Endothelial cell of umbilical vein (primary cell): Measurements from ENCODE around the gene PPP1R9B. TPM values are rescaled to one million over a fixed set of nuclear protein-coding genes. Genes with fewer than 3 reads are reported as not detected.

Experiments used
- BruUV-seq: library from RNA; stranded (reverse); fragments of 400-500 nt; replicated peaks from 2 replicates; lab custom pipeline; 2021; lab: Mats Ljungman, UMichigan
- CTCF ChIA-PET: fragments of 300-600, 350-600 bp; sonication (Branson Sonifier 250); formaldehyde crosslinking; loops from one replicate; lab custom pipeline; 2021; ENCODE audit warnings: antibody characterized with exemption, inconsistent platforms; lab: Charles Lee
- POLR2A ChIA-PET: fragments of 300-600, 350-600 bp; sonication (Branson Sonifier 250); formaldehyde crosslinking; loops from one replicate; lab custom pipeline; 2021; ENCODE audit warnings: antibody characterized with exemption, inconsistent platforms; lab: Charles Lee
- DNase-seq: peaks from one replicate; pipeline ENCODE4 v3.0.0-alpha.2; 2011; ENCODE audit warnings: low read depth, low spot score
- FAIRE-seq: peaks from 2 replicates; lab custom pipeline; 2011; peaks lifted over from hg19 to GRCh38; lab: Jason Lieb, UNC
- H2AFZ ChIP-seq: 2 replicates; pipeline ENCODE4 v1.6.0; 2012; ENCODE audit warnings: low read depth, low read length, control low read depth, inconsistent platforms
- H3K27ac ChIP-seq: 2 replicates; pipeline ENCODE4 v1.5.1; 2011; ENCODE audit warnings: low read depth, mild to moderate bottlenecking, control low read depth, low read length, moderate library complexity; ENCODE audit not compliant: insufficient read depth
- H3K27me3 ChIP-seq, 2 experiments: 2 replicates each; pipeline versions ENCODE4 v1.6.0 to v1.6.1; 2011; ENCODE audit warnings: low read length in 2 of 2, mixed read lengths in 1 of 2; ENCODE audit not compliant: control insufficient read depth in 2 of 2, insufficient read depth in 2 of 2
- H3K36me3 ChIP-seq, 2 experiments: 2 replicates in 1 of 2; 3 replicates in 1 of 2; pipeline ENCODE4 v1.5.1; 2011; ENCODE audit warnings: low read length in 2 of 2, mild to moderate bottlenecking in 1 of 2, moderate library complexity in 1 of 2; ENCODE audit not compliant: control insufficient read depth in 2 of 2, insufficient read depth in 2 of 2; ENCODE audit errors: extremely low read depth in 1 of 2
- H3K4me1 ChIP-seq: 3 replicates; pipeline ENCODE4 v1.5.1; 2011; ENCODE audit warnings: mild to moderate bottlenecking, low read length; ENCODE audit not compliant: control insufficient read depth, insufficient read depth; ENCODE audit errors: extremely low read depth
- H3K4me2 ChIP-seq: 2 replicates; pipeline ENCODE4 v1.6.1; 2011; ENCODE audit warnings: low read length, control low read depth, mixed read lengths; ENCODE audit not compliant: insufficient read depth
- H3K4me3 ChIP-seq, 3 experiments: fragments of 200-600 bp in 1 of 3; sonication (generic), shearing (Covaris generic) in 1 of 3; replicated peaks in 1 of 3; 2 replicates each; pipeline ENCODE4 v1.5.1; 2011 to 2016; ENCODE audit warnings: control low read depth in 3 of 3, low read length in 3 of 3, mild to moderate bottlenecking in 2 of 3, inconsistent platforms in 1 of 3, low read depth in 1 of 3, moderate library complexity in 1 of 3; ENCODE audit not compliant: insufficient read depth in 1 of 3
- H3K79me2 ChIP-seq: 2 replicates; pipeline ENCODE4 v1.6.0; 2012; ENCODE audit warnings: low read length, inconsistent platforms; ENCODE audit not compliant: control insufficient read depth, insufficient read depth
- H3K9ac ChIP-seq: replicated peaks from 2 replicates; pipeline ENCODE3; 2011; ENCODE audit warnings: low read length, control low read depth; ENCODE audit not compliant: insufficient read depth; ENCODE audit errors: extremely low read depth
- H3K9me1 ChIP-seq: replicated peaks from 3 replicates; pipeline ENCODE4 v1.6.0; 2011; ENCODE audit warnings: mild to moderate bottlenecking, low read length; ENCODE audit not compliant: control insufficient read depth, insufficient read depth; ENCODE audit errors: extremely low read depth
- H3K9me3 ChIP-seq: replicated peaks from 2 replicates; pipeline ENCODE4 v1.5.1; 2012; ENCODE audit warnings: low read length, inconsistent platforms; ENCODE audit not compliant: control insufficient read depth, insufficient read depth
- H4K20me1 ChIP-seq: replicated peaks from 2 replicates; pipeline ENCODE3; 2011; ENCODE audit warnings: mild to moderate bottlenecking, low read length; ENCODE audit not compliant: control insufficient read depth, insufficient read depth; ENCODE audit errors: extremely low read depth
- EZH2 ChIP-seq: IDR thresholded peaks from 2 replicates; pipeline ENCODE4 v1.6.1; 2012; ENCODE audit warnings: borderline replicate concordance, low read depth, mild to moderate bottlenecking, moderate library complexity, low read length, inconsistent platforms; ENCODE audit not compliant: severe bottlenecking
- FOS ChIP-seq: IDR thresholded peaks from 2 replicates; pipeline ENCODE4 v1.6.1; 2011; ENCODE audit warnings: mild to moderate bottlenecking, low read length, moderate library complexity, borderline replicate concordance; ENCODE audit not compliant: insufficient read depth
- GATA2 ChIP-seq: IDR thresholded peaks from 2 replicates; pipeline ENCODE4 v1.7.0; 2011; ENCODE audit warnings: low read depth, mild to moderate bottlenecking, moderate library complexity, mixed read lengths, low read length; ENCODE audit not compliant: insufficient read length, insufficient read depth
- JUN ChIP-seq: IDR thresholded peaks from 2 replicates; pipeline ENCODE4 v1.6.1; 2011; ENCODE audit warnings: borderline replicate concordance, low read depth; ENCODE audit not compliant: insufficient read length, insufficient read depth
- MYC ChIP-seq: IDR thresholded peaks from one replicate; pipeline ENCODE4 v1.6.1; 2011; ENCODE audit warnings: mild to moderate bottlenecking, low read depth, low read length
- POLR2A ChIP-seq: IDR thresholded peaks from 2 replicates; pipeline ENCODE4 v1.6.1; 2012; ENCODE audit warnings: low read depth, mild to moderate bottlenecking, control low read depth, low read length
- POLR2AphosphoS5 ChIP-seq: IDR thresholded peaks from 2 replicates; pipeline ENCODE4 v1.6.1; 2012; ENCODE audit warnings: low read depth, mild to moderate bottlenecking, control low read depth, low read length, moderate library complexity; ENCODE audit not compliant: insufficient read depth
- dilution Hi-C: fragments of 300-500 bp; cut with MboI; formaldehyde crosslinking; loops from one replicate; pipeline ENCODE4 v1.15.0; 2019; ENCODE audit warnings: low sequenced_read_pairs; ENCODE audit not compliant: extremely low pct_ligation_motif_present
- intact Hi-C: fragments of 100-400 bp; cut with micrococcal nuclease; formaldehyde crosslinking; loops from one replicate; pipeline ENCODE4 v1.10.0; 2022
- polyA plus RNA-seq, 4 experiments: library from polyadenylated mRNA; depleted of rRNA in 3 of 4; stranded (reverse) in 3 of 4; unstranded in 1 of 4; fragments of >200 nt; gene quantifications; 2 replicates each; pipeline versions ENCODE4 v1.2.1 to v1.2.3, GENCODE V29; 2011 to 2012; ENCODE audit warnings: missing spikeins in 1 of 4
- total RNA-seq: library from RNA; stranded (reverse); gene quantifications from 2 replicates; pipeline ENCODE4 v1.2.3, GENCODE V29; 2021
- TF ChIP-seq, protein P1 (sequence below), 2 donors: IDR thresholded peaks; 1 replicate in 1 of 2; 2 replicates in 1 of 2; pipeline ENCODE4 v1.5.1; 2011; ENCODE audit warnings: low read length in 2 of 2, mild to moderate bottlenecking in 2 of 2, moderate library complexity in 2 of 2, control low read depth in 1 of 2, inconsistent platforms in 1 of 2, low read depth in 1 of 2; ENCODE audit not compliant: insufficient read depth in 1 of 2; ENCODE audit errors: extremely low read depth in 1 of 2
- TF ChIP-seq, protein P2 (sequence below): IDR thresholded peaks from 2 replicates; pipeline ENCODE4 v1.6.1; 2011; ENCODE audit not compliant: insufficient read depth, insufficient read length

PPP1R9B gene
- total and polyA plus RNA-seq, 2 donors (not counting 3 experiments of a cell fraction or from before 2014, with no cell fraction given), result 20.1 to 60.2 TPM

GRCh38 chr17:50145532-50146229, 4.8 kb downstream of the PPP1R9B start:
- no peak overlapping the region for H3K4me3 ChIP-seq
- DNase-seq (no peak), FAIRE-seq (no peak)
- H3K79me2 ChIP-seq, result peaks cover 82% of the 10 kb centered on the region
- no peak overlapping the region for H3K9ac ChIP-seq
- peaks cover 0 to 32% of the 10 kb centered on the region in 2 experiments for H3K36me3 ChIP-seq
- no peaks in the 10 kb centered on the region for H3K9me1 ChIP-seq
- no peak overlapping the region for H2AFZ ChIP-seq
- CTCF ChIA-PET, result interaction anchor here (0.9 to 1.8 kb wide), 9 partner anchors 9 to 119 kb away, joined by 3 to 7 read pairs (median 4); partner anchors contain the start of gene SAMD14
- H3K4me2 ChIP-seq, result no peak overlapping the region
- no TSS peak for BruUV-seq
- dilution Hi-C loops (no loop called here), intact Hi-C loops (no loop called here)
- peaks cover 41% of the 10 kb centered on the region for H3K4me1 ChIP-seq
- H3K27me3 ChIP-seq, result no peaks in the 10 kb centered on the region
- no peaks in the 10 kb centered on the region for H4K20me1 ChIP-seq
- no peak for TF ChIP-seq GATA2
- TF ChIP-seq MYC, result no peak
- no peak for TF ChIP-seq FOS
- no peak for TF ChIP-seq JUN
- TF ChIP-seq, protein P1, sequence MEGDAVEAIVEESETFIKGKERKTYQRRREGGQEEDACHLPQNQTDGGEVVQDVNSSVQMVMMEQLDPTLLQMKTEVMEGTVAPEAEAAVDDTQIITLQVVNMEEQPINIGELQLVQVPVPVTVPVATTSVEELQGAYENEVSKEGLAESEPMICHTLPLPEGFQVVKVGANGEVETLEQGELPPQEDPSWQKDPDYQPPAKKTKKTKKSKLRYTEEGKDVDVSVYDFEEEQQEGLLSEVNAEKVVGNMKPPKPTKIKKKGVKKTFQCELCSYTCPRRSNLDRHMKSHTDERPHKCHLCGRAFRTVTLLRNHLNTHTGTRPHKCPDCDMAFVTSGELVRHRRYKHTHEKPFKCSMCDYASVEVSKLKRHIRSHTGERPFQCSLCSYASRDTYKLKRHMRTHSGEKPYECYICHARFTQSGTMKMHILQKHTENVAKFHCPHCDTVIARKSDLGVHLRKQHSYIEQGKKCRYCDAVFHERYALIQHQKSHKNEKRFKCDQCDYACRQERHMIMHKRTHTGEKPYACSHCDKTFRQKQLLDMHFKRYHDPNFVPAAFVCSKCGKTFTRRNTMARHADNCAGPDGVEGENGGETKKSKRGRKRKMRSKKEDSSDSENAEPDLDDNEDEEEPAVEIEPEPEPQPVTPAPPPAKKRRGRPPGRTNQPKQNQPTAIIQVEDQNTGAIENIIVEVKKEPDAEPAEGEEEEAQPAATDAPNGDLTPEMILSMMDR (IDR thresholded peaks at IDR 0.05; ENCODE audit: extremely low read depth in 1 of 2, insufficient read depth in 1 of 2, low read depth in 1 of 2, low read length in 2 of 2), result no peak
- TF ChIP-seq, protein P2, sequence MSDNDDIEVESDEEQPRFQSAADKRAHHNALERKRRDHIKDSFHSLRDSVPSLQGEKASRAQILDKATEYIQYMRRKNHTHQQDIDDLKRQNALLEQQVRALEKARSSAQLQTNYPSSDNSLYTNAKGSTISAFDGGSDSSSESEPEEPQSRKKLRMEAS, result no peak
- TF ChIP-seq POLR2A, result no peak
- no peak for TF ChIP-seq EZH2
- no peak for TF ChIP-seq POLR2AphosphoS5
- POLR2A ChIA-PET, result no interaction called here
- no peak overlapping the region for H3K27ac ChIP-seq
- H3K9me3 ChIP-seq, result no peaks in the 10 kb centered on the region
